Measurements from ENCODE around the gene NOL4L.

Gene NOL4L

GRCh38 chr20:32585011-32585585, at the start of gene NOL4L:
TSS of gene NOL4L (minus strand) at chr20:32585333. CDS start at chr20:32584890, 443 bp downstream.
- DNase-seq = peak; percentile 48

GRCh38 chr20:32634041-32634805, 49.1 kb upstream of the NOL4L start:
- DNase-seq = no peak

- no peak for DNase-seq
Measured at GRCh38 chr20:32632461-32633354, 47.6 kb upstream of the NOL4L start.

DNA sequence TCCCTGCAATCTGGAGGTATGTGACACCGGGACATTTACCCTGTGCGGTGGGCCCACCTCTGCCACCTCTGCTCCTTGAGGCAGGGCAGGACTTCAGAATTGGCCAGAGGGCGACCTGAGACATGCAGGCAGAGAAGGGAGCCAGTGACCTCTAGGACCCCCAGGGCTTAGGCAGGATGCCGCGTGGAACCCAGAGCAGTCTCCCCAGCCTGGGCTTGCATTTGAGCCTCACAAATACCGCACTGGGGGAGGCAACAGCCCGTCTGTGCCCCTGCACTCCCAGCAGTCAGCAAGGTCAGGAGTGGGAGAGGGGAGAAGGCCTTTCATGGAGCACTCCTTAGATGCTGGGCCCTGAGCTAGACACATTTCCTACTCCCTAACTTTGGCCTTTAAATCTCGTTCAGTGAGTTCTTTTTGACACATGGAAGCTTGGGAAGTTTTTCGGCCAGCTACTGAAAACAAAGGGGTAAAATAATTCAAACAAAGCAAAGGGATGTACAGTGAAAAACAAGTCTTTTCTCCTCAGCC, 46.9 kb upstream of the NOL4L start:
- no peak for DNase-seq

GRCh38 chr20:32629813-32630212, 44.7 kb upstream of the NOL4L start:
- no peak for DNase-seq

DNA sequence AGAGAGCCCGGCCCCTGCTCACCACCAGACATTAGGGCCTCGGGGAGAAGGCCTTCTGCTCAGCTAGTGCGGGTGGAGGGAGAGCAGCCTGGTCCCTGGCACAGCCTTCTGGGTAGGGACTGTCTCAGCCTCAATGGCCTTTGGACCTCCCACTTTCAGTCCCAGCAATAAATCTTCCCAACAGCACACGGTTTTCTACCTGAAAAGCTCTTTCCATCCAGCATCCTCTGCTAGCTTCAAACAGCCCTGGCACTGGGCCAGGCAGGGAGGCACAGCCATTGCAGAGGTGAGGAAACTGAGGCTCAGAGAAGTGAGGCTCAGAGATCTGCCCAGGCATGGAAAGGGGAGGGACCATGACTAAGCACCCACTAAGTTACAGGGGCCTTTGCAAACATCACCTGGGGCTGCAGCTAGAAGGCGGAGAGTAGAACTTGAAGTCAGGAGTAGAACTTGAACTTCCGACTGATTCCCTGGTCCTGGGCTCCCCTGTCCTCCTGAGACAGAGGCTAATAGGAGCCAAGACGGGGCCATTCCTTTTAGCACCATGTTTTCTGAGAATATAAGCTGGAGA, 43.9 kb upstream of the NOL4L start:
- no peak for DNase-seq

DNA sequence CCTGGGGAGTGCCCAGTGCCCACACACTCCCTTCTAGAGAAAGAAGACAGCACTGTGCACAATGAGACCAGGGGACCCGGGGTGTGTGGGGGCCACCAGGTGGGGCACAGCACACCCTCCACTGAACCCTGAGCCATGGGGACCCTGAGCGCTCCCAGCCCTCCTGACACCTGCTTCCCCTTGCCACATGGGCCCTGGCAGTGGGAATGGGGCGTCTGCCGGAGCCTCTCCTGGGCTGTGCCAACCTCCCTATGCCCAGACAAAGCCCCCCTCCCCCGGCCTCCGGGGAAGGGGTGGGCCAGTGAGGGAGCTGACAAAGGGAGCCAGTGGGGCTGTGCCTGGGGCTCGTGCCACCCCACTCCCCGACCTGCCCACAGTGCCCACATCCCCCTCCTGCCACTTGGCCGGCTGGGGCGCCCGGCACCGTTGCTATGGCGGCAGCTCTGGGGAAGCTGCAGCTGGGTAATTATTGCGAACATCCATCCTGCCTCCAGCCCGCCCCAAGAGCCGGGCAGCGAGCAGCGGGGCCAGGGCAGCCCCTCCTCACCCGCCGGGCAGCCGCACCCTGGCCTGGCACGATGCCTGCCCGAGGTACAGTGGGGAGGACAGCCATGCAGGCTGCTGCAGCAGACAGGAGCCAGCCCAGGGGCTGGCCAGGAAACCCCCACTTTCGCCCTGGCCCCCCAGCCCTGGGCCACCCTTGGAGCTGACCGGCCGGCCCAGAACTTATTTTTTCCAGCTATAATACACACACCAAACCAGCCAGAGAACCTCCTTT, 41.9 kb upstream of the NOL4L start:
- peak; percentile 8 for DNase-seq

- DNase-seq = no peak
Measured at GRCh38 chr20:32626407-32626806, 41.3 kb upstream of the NOL4L start.

GRCh38 chr20:32625996-32626395, 40.9 kb upstream of the NOL4L start:
- DNase-seq = no peak

GRCh38 chr20:32624687-32625345, 39.7 kb upstream of the NOL4L start:
- DNase-seq = no peak

DNA sequence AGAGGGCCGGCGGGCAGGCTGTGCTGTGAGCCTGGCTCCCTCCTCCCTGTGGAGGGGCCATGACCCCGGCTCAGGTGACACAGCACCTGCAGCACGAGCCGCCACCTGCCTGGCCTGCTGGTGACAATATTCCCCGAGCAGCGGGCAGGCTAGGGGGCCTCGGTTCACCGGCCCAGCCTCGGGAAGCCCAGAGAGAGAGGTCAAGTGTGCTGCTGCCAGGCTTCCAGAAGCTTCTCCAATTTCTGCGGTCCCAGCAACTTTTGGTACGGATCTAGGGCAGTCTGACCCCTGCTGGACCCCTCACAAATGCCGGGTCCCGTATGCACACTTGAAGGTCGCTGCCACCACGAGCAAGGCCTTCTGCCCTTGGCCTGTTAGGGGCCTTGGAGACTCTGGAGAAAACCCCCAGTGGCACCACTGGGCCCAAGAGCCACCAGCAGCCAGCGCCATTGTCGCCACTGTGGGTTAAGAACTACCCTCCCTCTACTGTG, 38.6 kb upstream of the NOL4L start:
- DNase-seq = no peak

DNA sequence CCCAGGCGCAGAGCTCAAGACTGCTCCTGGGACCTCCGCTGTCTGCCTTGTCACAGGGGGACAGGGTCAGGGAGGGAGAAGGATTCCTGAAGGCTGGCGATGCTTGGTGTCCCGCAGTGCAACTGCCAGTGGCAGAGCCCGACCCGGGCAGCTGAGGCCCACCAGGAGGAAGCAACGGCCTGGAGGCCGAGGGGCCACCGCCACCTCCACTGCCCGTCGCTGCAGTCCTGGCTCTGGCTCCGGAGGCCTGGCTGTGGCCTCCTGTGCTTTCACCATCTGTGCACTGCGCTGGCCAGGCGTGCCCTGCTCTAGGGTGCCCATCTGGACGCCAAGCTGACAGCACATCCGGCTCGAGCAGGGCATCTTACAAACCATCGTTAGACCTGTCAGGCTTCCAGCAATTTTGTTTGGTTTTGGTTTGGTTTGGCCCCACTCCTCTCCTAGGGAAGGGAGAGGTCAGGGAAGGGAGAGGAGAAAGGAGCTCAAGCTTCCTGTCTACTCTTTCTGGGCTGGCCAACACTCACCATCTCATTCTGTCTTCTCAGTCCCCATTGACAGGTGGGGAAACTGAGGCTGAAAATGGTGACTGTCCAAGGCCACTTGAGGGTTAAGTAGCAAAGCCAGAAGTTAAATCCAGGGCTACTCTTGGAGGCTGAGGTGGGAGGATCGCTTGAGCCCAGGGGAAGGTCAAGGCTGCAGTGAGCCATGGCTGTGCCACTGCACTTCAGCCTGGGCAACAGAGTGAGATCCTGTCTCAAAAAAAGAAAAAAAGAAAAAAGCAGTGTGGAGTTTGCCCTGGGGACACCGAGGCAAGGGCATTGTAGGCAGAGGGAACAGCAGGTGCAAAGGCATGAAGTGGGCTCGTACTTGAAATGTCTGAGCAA, 37.7 kb upstream of the NOL4L start:
- DNase-seq = no peak

DNA sequence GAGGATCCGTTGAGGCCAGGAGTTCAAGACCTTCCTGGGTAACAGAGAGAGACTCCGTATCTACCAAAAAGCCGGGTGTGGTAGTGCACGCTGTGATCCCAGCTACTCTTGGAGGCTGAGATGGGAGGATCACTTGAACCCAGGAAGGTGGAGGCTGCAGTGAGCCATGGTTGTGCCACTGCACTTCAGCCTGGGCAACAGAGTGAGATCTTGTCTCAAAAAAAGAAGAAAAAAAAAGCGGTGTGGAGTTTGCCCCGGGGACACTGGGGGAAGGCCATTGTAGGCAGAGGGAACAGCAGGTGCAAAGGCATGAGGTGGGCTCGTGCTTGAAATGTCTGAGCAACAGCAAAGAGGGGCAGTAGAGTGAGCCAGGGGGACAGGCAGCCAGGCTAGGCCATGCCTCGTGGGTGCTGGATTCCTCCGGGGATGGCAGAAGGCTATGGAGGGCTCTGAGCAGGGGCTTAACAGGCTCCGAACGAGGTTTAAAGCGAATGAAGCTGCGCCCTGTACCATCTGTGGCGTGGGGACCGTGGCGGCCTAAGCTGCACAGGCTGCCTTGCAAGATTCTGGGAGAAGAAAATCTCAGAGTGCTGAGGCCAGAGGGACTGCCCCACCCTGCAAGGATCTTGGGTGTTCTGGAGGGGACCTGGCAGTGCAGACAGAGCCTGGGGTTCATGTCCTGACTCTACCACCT, 36.9 kb upstream of the NOL4L start:
- DNase-seq = no peak

DNA sequence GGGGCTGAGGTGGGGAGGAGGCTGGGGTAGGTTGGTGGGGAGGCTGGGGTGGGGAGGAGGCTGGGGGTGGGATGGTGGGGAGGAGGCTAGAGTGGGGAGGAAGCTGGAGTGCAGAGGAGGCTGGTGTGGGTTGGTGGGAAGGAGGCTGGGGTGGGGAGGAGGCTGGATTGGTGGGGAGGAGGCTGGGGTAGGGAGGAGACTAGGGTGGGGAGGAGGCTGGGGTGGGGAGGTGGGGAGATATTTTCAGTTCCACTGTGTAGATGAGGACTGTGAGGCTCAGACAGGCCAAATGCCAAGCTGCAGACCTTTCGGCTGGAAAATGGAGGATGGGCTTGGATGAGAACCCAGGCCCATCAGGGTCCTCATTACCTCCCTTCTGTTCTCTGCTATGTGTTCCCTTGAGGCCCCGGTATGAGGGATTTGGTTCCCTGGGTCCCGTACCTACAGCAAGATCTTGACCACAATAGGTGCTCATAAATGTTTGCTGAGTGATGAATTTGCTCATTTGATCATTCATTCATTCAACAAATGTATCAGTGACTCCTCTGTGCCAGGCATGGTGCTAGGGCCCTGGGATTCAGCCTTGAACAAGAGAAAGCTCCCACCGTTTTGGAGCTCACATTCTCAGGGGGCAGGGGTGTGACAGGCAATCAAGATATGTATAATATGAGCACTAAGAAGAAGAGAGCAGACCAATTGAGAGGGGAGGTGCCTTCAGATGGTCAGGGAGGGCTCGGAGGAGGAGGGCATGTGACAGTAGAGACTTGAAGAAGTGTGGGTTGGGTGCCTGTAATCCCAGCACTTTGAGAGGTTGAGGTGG, 36.1 kb upstream of the NOL4L start:
- no peak for DNase-seq

DNA sequence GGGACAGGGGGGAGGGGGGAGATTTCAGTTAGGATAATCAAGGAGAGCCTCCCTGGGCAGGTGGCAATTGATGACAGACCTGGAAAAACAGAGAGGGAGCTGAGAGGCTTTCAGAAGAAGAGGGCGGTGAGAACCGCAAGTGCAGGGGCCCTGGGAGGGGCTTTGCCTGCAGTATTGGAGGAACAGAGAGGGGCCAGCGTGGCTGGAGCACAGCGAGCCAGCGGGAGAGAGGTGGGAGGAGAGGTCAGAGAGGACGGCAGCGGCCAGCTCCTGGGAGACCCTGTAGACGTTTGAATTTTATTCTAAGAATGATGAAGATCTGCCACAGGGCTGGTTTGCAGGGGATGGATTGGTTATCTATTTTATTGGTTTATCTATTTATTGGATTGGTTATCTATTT, 34.5 kb upstream of the NOL4L start:
- DNase-seq = no peak

DNA sequence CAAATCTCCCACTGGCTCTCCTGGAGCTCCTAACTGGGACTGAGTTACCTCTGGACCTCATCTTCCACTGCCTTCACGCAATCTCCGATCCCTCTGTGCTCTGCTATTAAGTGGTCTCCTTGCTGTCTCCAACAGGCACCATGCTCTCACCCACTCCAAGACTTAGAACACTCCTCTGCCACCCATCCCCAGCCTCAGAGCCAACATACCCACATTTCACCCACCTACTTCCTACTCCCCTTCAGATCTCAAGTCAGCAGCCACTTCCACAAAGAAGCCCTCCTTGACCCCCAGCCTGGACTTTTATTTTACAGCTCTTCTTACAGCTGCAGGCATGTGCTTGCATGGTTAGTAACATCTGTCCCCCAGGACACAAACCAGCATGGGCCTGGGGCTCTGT, 29.6 kb upstream of the NOL4L start:
- no peak for DNase-seq

GRCh38 chr20:32614303-32614702, 29.2 kb upstream of the NOL4L start:
- no peak for DNase-seq

DNA sequence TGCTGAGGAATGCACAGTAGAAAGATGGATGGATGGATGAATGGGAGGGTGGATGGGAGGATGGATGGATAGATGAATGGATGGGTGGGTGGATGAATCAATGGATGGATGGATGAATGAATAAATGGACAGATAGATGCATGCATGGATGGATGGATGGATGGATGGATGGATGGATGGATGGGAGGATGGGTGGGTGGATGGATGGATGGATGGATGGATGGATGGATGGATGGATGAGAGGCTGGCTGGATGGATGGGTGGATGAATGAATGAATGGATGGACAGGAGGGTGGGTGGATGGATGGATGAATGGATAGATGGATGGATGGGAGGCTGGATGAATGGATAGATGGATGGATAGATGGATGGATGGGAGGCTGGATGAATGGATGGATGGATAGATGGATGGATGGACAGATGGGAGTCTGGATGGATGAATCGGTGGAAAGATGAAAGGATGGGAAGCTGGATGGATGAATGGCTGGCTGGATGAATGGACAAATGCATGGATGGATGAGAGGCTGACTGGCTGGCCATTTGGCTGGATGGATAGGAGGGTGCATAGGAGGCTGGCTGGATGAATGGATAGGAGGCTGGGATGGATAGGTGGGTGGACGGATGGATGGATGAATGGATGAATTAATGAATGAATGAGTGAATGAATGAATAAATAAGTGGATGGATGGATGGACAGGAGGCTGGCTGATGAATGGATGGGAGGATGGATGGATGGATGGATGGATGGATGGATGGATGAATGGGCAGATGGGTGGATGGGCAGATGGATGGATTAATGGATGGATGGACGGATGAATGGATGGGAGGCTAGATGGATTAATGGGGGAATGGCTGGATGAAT, 28.3 kb upstream of the NOL4L start:
- no peak for DNase-seq

Data from CD4-positive, alpha-beta T cell treated with Interleukin-17A for 1 hour (primary cell).